ENCODE results near the gene DEDD. TPM values are rescaled to one million over a fixed set of nuclear protein-coding genes. Genes with fewer than 3 reads are reported as not detected.

Gene DEDD
- total and polyA plus RNA-seq, 2 of the 13 experiments (the other 11 are each of a cell fraction or from before 2014, with no cell fraction given) = 12.6 to 27.8 TPM

GRCh38 chr1:161074676-161075368, 57.6 kb downstream of the DEDD start (continued):
- TF ChIP-seq ARID5B (CRISPR knock-in tag; IDR thresholded peaks at IDR 0.05) (no peak), ZGPAT (CRISPR knock-in tag; IDR thresholded peaks at IDR 0.05) (no peak), KLF12 (CRISPR knock-in tag; IDR thresholded peaks at IDR 0.05; ENCODE audit: borderline replicate concordance) (no peak), LCORL (IDR thresholded peaks at IDR 0.05) (no peak), LCORL (CRISPR knock-in tag; IDR thresholded peaks at IDR 0.05) (no peak), AGO1 (IDR thresholded peaks at IDR 0.05; ENCODE audit: low read depth, low read length, poor library complexity, severe bottlenecking) (no peak), ATF7 (IDR thresholded peaks at IDR 0.05) (peak; percentile 98), ATF7 (CRISPR knock-in tag; IDR thresholded peaks at IDR 0.05) (peak; percentile 95), HMGXB4 (CRISPR knock-in tag; IDR thresholded peaks at IDR 0.05; ENCODE audit: borderline replicate concordance in 1 of 2, low read depth in 1 of 2) (0 out of 4 replicates have a peak, but pooled peaks of 1 of the 2 experiments have one; percentile 1), GABPB1 (CRISPR knock-in tag; IDR thresholded peaks at IDR 0.05) (no peak; the same call in 1 of the 2 replicates), PTBP1 (IDR thresholded peaks at IDR 0.05; ENCODE audit: low read depth, low read length, poor library complexity, severe bottlenecking) (no peak), CBX2 (IDR thresholded peaks at IDR 0.05; ENCODE audit: low read depth, low read length) (no peak), CBX2 (CRISPR knock-in tag; IDR thresholded peaks at IDR 0.05; ENCODE audit: low read depth) (no peak), SIX4 (CRISPR knock-in tag; IDR thresholded peaks at IDR 0.05) (no peak), MYC (CRISPR knock-in tag; IDR thresholded peaks at IDR 0.05; ENCODE audit: borderline replicate concordance) (no peak), ZNF274 (CRISPR knock-in tag; IDR thresholded peaks at IDR 0.05) (0 out of 2 replicates have a peak, but pooled peaks have one; percentile 39), BATF2 (CRISPR knock-in tag; IDR thresholded peaks at IDR 0.05) (no peak), ZNF101 (CRISPR knock-in tag; IDR thresholded peaks at IDR 0.05; ENCODE audit: borderline replicate concordance, low read depth) (no peak), RXRA (CRISPR knock-in tag; IDR thresholded peaks at IDR 0.05) (peak; percentile 40; the same call in 1 of the 2 replicates), SMAD1 (CRISPR knock-in tag; IDR thresholded peaks at IDR 0.05; ENCODE audit: borderline replicate concordance, low read depth) (no peak), ZNF205 (CRISPR knock-in tag; IDR thresholded peaks at IDR 0.05) (no peak)

All from HepG2 (cell line).